GM19023 (cell line): ENCODE measurements around the gene PPP1R12A.
"Not testable (repeated sequence)": the region's sequence is repeated elsewhere in the genome, so short reads cannot be mapped to it uniquely, and the experiment has no call there.

Experiments used
- ATAC-seq: cut with Tn5 transposase; IDR thresholded peaks from one replicate; pipeline ENCODE4 v1.9.1; 2021; ENCODE audit warnings: mild to moderate bottlenecking, moderate library complexity; ENCODE audit not compliant: unreplicated experiment

PPP1R12A gene

DNA sequence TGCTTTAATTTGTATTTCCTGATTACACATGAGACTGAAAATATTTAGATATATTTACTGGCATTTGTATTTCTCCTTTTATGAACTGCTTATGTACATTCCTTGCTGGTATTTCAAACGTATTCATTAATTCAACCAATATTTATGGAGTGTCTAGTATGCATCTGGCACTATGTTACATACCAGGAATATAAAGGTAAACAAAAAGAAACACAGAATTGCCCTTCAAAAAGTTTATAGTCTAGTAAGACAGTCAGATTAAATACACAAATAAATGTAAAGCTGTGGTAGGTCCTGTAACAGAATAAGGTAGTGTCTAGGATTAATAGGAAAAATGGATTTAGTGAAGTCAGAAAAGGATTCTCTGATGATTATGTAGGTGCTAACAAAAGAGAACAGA is 87.5 kb downstream of the PPP1R12A start:
- no peak for ATAC-seq

DNA sequence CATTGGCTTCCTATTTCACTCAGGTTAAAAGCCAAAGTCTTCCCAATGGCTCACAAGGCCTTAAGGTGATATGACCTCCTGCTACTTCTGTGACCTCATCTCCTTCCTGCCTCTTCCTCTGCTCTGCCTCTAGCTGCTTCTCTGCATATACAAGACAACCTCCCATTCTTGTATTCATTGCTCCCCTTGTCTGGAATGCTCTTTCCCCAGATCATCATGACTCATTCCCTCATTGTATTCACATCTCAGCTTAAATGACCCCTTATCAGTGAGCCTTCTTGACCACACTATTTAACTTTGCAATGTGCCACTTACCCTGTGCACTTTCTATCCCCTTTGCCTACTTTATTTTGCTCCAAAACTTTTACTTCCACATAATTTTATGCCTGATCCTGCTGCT is 90.2 kb downstream of the PPP1R12A start:
- no peak for ATAC-seq

DNA sequence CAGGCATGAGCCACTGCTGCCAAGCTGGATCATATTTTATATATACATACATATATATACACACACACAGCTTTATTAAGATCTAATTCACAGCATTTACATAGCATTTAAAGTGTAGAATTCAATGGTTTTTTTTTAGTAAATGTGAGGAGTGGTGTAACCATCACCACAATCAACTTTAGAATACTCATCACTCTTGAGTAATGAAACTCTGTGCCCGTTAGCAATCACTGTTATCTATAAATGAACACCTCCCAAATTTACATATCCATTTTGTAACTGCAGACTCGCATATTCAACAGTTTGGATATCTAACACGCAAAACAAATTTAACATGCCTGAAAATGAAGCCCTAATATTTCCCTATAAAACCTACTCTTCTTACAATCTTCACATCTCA is 90.9 kb downstream of the PPP1R12A start:
- ATAC-seq, result no peak

DNA sequence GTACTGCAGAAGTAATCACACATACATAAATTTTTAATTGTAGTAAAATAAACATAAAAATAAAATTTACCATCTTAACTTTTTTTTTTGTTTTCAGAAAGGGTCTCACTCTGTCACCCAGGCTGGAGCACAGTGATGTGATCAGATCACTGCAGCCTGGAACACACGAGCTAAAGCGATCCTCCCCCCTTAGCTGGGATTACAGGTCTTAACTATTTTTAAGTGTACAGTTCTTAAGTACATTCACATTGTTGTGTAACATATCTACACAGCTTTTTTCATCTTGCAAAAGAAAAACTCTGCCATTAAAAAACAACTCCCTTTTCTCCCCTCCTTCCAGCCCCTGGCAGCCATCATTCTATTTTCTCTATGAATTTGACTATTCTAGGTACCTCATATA is 92.3 kb downstream of the PPP1R12A start:
- ATAC-seq, result no peak

DNA sequence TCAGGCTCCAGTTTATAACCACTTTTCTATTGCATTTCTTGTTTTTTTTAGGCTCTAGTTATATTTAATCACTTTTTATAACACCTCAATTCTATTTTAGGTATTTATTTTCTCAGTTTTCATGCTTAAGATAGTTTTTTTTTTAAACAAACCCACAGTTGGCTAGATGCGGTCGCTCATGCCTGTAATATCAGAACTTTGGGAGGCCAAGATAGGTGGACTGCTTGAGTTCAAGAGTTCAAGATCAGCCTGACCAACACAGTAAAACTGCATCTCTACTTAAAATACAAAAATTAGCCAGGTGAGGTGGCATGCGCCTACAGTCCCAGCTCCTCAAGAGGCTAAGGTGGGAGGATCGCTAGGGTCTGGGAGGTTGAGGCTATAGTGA is 93.0 kb downstream of the PPP1R12A start:
- no peak for ATAC-seq

DNA sequence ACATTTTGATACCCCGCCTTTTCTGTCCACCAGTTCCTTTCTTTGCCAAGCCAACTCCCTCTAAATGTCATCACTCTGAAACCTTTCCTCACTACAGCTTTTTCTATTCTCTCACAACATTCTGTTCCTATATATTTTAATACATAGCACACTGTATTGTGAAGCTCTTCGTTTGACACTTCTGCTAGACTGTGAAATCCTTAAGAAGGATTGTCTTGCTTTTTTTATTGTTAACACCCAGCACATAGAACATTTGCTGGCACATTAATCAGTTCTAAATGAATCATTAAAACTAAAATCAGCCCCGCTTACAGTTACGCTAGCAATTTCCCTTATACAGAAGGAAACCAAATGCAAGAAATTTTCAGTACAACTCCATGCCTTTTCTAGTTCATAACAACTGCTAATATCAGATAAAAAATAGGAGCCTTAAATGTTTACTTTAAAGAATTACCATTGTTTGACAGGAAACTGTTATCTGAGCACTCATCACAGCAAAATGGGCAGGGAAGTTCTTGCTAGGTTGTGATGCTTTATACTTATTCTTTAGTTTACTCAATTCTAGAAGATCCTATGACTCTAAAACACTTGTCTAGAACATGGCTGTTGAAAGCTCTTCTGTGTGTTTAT is 93.5 kb downstream of the PPP1R12A start:
- ATAC-seq, result no peak

DNA sequence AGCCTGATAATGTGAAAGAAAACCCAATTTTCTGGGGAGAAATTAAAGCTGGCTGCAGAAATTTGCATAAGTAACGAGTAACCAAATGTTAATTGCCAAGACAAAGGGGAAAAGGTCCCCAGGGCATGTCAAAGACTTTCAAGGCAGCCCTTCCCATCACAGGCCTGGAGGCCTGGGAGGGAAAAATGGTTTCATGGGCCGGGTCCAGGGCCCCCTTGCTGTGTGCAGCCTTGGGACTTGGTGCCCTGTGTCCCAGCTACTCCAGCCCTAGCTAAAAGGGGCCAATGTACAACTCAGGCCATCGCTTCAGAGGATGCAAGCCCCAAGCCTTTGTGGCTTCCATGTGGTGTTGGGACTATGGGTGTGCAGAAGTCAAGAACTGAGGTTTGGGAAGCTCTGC is 96.5 kb downstream of the PPP1R12A start:
- no peak for ATAC-seq

DNA sequence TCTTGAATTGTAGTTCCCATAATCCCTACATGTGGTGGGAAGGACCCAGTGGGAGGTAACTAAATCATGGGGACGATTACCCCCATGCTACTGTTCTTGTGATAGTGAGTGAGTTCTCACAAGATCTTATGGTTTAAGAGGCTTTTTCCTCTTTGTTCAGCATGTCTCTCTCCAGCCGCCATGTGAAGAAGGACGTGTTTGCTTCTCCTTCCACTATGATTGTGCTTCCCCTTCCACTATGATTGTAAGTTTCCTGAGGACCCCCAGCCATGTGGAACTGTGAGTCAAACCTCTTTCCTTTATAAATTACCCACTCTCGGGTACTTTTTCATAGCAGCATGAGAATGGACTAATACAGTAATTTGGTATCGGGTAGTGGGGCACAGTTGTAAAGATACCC is 97.3 kb downstream of the PPP1R12A start:
- no peak for ATAC-seq

DNA sequence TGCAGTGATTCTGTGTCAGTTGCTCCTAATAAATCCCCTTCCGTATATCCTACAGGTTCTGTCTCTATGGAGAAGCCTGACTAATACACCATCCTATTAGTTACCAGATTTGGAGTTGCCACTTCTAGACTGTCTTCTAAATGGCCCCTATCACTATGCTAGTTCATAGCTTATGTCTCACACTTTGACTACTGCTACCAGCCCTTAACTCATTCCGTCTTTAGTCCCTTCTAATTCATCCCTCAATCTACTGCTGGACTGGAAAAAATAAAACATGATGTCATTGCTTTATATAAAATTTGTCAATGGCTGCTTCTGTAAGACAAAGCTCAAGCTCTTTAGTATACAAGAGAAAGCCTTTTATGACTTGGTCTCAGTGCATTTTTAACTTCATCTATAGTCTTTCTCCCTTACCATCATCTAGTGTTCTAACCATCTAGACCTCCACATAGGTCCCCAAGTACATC is 99.5 kb downstream of the PPP1R12A start:
- no peak for ATAC-seq

DNA sequence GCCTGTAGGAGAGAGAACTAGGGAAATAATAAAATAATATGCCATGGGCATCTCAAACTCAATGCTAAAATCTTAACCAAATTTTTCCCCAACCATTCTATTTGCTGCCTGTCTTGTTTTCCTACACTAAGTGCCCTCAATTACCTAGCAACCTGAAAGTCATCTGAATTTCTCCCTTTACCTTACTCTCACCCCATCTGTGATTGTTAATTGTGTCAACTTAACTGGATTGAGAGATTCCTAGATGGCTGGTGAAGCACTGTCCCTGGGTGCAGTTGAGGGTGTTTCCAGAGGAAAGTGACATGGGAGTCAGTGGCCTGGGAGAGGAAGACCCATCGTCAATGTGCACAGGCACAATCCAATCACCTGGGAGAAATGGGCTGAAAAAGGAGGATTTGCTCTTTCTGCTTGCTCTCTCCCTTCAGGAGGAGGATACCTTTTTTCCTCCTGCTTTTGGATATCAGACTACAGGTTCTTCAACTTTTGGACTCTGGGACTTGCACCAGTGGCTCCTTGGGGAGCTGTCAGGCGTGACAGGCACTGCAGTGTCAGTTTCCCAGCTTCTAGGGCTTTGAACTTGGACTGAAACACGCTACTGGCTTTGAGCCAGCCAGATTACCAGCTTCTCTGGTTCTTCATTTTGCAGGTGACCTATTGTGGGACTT is 100.1 kb downstream of the PPP1R12A start:
- ATAC-seq, result no peak

DNA sequence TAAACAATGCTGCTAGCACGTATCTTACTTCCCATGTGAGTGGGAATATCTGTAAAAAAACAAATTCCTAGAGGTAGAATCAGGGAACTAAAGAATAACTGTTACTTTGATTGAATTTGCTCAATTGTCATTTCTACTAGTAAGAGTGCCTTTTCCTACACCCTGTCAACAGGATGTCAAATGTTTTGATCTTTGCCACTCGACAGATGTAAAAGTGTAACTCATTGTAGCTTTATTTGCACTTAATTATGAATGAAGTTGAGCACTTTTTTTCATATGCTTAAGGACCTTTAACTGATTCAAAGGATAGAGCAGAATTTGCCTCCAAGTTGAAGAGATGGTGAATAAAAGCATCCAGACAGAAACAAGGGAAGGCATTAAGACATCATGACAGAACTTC is 104.5 kb downstream of the PPP1R12A start:
- no peak for ATAC-seq

DNA sequence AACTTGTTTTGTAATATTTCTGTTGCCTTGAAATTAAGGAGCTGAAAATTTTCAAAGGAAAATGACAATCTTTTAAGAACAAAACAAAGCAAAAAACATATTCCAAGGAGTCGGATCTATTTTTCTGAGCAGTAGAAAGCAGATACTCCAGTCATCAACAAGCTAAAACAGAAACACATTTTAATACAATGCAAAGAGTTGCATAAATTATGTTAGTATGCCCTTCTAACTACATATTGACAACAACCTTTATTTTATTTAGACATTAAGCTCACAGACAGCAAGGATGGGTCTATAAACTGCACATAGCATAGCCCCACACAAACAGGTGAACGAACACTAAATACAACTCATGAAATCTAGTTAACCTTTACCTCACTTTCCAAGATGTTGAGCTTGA is 106.0 kb downstream of the PPP1R12A start:
- no peak for ATAC-seq

DNA sequence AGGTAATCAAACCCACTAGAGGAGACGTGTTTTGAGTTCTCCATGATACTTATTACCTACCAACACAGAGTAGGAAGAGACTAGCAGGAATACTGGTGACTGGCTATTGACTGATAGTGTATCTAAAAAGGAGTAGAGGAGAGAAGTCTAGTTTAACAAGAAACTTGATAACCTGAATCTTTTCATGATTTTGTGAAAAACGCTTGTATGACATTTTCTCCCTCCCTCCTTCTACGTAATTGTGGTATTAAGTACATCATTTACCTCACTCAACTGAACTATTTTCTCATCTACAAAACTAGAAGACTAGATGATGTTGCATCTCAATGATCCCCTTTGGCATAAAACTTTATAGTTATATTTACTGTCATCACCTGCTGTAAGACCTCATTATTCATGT is 107.4 kb downstream of the PPP1R12A start:
- ATAC-seq, result no peak

DNA sequence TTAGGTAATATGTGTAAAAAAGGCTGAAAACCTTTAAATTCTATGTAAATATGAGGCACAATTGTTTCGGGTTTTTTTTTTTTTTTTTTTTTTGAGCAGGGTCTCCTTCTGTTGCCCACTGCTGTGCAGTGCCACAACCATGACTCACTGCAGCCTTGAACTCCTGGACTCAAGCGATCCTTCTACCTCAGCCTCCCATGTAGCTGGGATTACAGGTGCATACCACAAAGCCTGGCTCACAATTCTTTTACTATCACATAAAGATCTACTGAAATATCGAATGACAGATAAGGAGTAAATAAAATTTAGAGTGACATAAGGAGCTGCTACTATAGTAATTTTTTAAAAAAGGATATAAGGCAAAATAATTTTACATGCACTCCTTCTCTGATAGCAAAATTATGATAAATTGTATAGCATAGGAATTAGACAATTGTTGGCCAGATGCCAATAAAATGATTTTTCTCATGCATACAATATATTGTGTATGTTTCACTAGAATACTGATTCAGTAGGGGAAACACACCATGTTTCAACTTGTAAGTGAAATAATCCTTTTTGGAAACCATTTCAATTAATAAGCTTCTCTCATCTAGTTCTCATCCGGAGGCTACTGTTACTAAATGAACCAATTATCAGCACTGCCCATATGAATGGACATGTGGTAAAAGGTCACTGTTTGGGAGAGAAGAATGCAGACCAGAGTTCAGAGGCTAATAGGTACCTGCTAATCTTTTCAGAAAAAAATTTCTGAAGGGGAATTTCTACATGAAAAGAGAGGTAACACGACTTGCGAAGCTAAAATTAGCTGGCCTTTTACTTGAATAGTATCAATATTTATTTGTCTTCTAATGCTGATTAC is 108.4 kb downstream of the PPP1R12A start:
- ATAC-seq, result no peak

DNA sequence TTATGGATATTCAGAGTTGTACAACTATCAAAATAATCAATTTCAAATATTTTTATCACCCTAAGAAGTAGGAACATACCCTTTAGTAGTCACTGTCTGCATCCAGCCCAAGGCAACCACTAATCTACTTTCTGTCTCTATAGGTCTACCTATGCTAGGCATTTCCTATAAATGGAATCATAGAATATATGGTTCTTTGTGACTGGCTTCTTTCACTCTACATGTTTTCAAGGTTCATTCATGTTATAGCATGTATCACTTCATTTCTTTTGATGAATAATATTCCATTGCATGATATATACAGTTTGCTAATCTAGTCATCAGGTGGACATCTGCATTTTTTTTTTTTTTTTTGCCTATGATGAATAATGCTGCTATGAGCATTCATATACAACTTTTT is 112.4 kb downstream of the PPP1R12A start:
- ATAC-seq, result no peak

DNA sequence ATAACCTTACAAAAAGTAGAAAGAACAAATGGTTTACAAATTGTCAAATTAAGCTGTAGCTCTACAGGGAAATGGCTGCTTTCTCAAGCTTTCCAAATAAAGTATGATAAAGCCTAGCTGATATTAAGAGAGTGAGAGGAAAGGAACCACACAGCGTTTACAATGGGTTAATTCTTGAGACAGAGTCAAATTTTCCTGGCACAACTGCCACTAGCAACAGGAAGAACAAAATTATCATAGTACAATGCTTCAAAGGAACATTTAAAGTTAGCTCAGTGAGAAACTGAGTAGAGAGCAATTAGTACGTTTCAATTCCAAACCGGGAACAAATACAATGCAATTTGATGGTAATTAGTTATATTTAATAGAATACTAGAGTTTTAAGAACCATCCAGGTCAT is 116.0 kb downstream of the PPP1R12A start:
- no peak for ATAC-seq

DNA sequence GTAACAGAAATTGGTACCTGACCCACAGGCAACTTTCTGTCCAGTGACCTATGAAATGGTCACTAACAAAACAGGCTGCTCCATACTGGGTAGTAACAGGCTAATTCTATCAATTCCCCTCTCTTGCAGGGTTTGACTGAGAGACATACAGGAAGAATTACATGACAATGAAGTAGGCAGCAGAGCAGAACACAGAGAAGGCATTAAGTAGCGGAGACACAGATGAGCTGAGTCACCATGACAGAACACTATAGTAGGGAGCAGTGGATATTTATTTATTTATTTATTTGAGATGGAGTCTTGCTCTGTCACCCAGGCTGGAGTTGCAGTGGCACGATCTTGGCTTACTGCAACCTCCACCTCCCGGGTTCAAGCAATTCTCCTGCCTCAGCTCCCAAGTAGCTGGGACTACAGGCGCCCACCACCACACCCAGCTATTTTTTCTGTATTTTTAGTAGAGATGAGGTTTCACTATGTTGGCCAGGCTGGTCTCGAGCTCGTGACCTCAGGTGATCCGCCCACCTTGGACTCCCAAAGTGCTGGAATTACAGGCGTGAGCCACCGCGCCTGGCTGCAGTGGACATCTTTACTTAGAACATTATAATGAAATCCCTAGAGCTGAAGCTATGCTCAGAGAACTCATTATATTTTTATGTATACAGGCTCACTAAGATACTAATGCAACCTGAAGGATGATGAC is 150.4 kb downstream of the PPP1R12A start:
- ATAC-seq, result not testable (repeated sequence)

DNA sequence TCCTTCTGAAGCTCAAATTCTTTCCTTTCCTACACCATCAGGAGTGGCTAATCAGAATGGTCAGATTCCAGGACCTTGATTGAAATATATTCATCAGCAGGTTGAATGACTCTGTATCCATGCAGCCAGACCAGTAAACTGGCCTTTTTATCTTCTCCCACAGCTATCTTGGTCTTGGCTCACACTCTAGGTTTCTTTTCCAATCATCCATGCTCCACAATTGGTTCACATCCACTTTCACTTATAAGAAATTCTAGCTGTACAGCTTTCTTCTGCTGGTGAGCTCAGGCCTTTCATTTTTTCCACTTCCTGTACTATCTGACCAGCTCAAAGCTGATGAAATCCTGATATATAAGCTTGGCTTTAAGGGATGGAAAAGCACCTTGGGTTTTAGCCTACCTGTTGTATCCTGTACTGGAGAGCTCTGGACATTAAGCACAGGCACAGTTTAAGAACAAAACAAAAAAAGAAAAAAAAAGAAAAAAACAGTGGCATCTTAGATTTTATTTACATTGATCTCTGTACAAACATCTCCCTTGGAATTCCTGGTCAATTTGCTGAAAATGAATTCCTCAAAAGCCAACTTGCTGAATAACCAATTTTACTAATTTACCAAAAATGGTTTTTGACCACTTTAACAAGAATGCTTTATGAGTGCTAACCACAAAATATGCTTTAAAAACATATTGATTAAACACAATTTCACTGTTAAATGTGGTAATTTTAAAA is 152.6 kb downstream of the PPP1R12A start:
- no peak for ATAC-seq

DNA sequence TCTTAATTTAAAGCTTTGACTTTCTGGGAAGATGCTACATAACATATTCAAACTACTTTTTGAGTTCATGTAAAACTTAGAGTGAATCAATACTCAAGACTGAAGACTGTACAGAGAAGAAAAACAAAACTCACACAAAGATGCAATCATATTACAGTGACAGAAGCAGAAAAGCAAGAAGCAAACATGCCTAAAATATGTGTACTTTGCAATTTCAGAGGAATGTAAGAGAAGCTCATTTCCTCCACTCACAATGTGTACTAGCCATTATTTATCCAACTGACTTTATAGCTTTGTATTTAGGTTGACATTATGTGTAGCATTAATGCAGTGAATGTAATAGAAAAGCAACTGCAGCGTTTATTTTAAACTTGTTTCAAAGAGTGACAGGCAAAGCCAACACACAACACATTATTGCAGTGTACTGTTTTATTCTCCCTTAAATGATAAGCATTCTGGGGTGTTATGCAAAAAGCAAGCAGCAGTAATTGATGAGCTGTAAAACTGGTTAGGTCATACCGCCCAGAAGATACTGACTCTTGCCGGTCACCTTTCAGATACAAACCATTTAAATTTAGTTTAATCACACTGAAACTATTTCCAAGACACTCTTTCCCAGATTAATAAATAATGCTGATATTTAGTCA is 156.0 kb downstream of the PPP1R12A start:
- ATAC-seq, result no peak

DNA sequence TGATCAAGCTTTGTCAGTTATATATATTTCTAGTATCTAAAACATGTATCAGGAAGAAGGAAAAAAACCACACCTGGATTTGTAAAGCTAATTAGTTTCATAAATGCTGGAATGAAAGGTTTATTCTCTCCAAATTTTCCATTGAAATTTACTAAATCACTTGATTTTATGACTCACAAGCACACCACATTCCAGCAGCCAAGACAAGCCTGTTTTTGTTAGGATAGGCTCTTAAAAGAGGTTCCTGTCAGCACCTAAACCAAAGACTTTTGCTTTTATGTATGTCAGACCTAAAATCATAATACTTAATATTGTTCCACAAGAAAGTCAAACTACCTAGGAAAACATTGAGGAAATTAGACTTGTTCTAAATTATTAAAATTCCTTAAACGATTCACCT is 158.8 kb downstream of the PPP1R12A start:
- ATAC-seq, result no peak
